ENCODE data around the gene RXFP4. TPM values are rescaled to one million over a fixed set of nuclear protein-coding genes. Genes with fewer than 3 reads are reported as not detected.

The RXFP4 gene
- total RNA-seq, 4 donors from 2014 or later, result 0.80 to 11.6 (median 2.5) TPM

GRCh38 chr1:155947741-155948140, 6.3 kb downstream of the RXFP4 start:
- in situ Hi-C loops (cut with MboI; ENCODE audit: low pct_ligation_motif_present in 1 of 4, low pct_unique_long_range_greater_than_20kb in 1 of 4, low sequenced_read_pairs in 3 of 4), result no loop called here
- Histone ChIP-seq H3K27ac (peak overlapping the region in 2 of 4 donors; percentile 18 to 92), H3K4me1 (peaks cover 30 to 45% (median 38%) of the 10 kb centered on the region in 4 donors), H3K9me3 (no peaks in the 10 kb centered on the region), H3K27me3 (no peaks in the 10 kb centered on the region), H3K4me3 (no peak overlapping the region), H3K36me3 (peaks cover 0 to 60% (median 29%) of the 10 kb centered on the region in 4 donors)
- intact Hi-C loops (cut with DNase I; ENCODE audit: low total_unique reads), result no loop called here
- TF ChIP-seq CTCF (IDR thresholded peaks at IDR 0.05), result no peak
- no peak for TF ChIP-seq EP300 (IDR thresholded peaks at IDR 0.05; ENCODE audit: low read depth)
- no peak for TF ChIP-seq POLR2AphosphoS5 (IDR thresholded peaks at IDR 0.05)
- TF ChIP-seq POLR2A (IDR thresholded peaks at IDR 0.05), result no peak
- no peak for DNase-seq
- WGBS, 2 donors (ENCODE audit: low coverage in 1 of 2), result 96% methylated on average over 8 of the region's 8 CpGs; no CpG with 5 or more reads in 1 of the 2 donors

DNA sequence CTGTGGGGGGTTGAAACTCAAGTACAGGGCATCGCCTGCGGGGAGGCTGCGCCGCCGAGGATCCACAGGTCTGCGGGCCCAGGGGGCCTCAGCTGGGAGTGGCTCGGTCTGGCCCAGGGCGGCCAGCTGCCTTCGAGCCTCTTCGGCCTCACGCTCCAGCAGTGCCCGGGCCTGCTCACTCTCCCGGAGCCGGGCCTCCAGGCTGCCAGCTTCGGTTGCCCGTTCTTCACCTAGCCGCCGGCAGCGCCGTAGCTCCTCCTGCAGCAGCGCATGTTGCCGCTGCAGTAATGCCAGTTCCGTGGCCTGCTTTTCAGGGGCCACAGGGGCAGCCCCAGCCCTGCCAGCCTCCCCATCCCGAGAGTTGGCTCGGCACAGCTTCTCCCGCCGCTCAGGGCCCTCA, 9.4 kb downstream of the RXFP4 start:
- 97% methylated on average over 26 of the region's 27 CpGs; no CpG with 5 or more reads in 1 of the 2 donors for WGBS, 2 donors (ENCODE audit: low coverage in 1 of 2)
- intact Hi-C loops (cut with DNase I; ENCODE audit: low total_unique reads), result no loop called here
- TF ChIP-seq CTCF (IDR thresholded peaks at IDR 0.05) (no peak), EP300 (IDR thresholded peaks at IDR 0.05; ENCODE audit: low read depth) (no peak), POLR2AphosphoS5 (IDR thresholded peaks at IDR 0.05) (no peak), POLR2A (IDR thresholded peaks at IDR 0.05) (no peak)
- Histone ChIP-seq H3K27ac (no peak overlapping the region), H3K36me3 (peaks cover 0 to 83% (median 41%) of the 10 kb centered on the region in 4 donors), H3K4me1 (peaks cover 3 to 14% (median 8%) of the 10 kb centered on the region in 4 donors), H3K9me3 (no peaks in the 10 kb centered on the region), H3K27me3 (no peaks in the 10 kb centered on the region), H3K4me3 (no peak overlapping the region)
- in situ Hi-C loops (cut with MboI; ENCODE audit: low pct_ligation_motif_present in 1 of 4, low pct_unique_long_range_greater_than_20kb in 1 of 4, low sequenced_read_pairs in 3 of 4), result no loop called here
- no peak for DNase-seq

GRCh38 chr1:155951753-155952504, 10.5 kb downstream of the RXFP4 start:
- in situ Hi-C loops (cut with MboI; ENCODE audit: low pct_ligation_motif_present in 1 of 4, low pct_unique_long_range_greater_than_20kb in 1 of 4, low sequenced_read_pairs in 3 of 4) (no loop called here), intact Hi-C loops (cut with DNase I; ENCODE audit: low total_unique reads) (no loop called here)
- H3K9me3 ChIP-seq, result no peaks in the 10 kb centered on the region
- WGBS, 2 donors (ENCODE audit: low coverage in 1 of 2), result 74% methylated on average over 6 of the region's 6 CpGs; no CpG with 5 or more reads in 1 of the 2 donors
- H3K4me1 ChIP-seq, result peaks cover 0 to 3% (median 0%) of the 10 kb centered on the region in 4 donors
- TF ChIP-seq CTCF (IDR thresholded peaks at IDR 0.05) (no peak), POLR2A (IDR thresholded peaks at IDR 0.05) (no peak), EP300 (IDR thresholded peaks at IDR 0.05; ENCODE audit: low read depth) (no peak), POLR2AphosphoS5 (IDR thresholded peaks at IDR 0.05) (no peak)
- H3K27me3 ChIP-seq, result no peaks in the 10 kb centered on the region
- no peak overlapping the region for H3K27ac ChIP-seq
- H3K36me3 ChIP-seq, result peaks cover 0 to 90% (median 44%) of the 10 kb centered on the region in 4 donors
- DNase-seq, result no peak
- no peak overlapping the region for H3K4me3 ChIP-seq

- TF ChIP-seq CTCF (IDR thresholded peaks at IDR 0.05) (no peak), POLR2AphosphoS5 (IDR thresholded peaks at IDR 0.05) (no peak), EP300 (IDR thresholded peaks at IDR 0.05; ENCODE audit: low read depth) (no peak), POLR2A (IDR thresholded peaks at IDR 0.05) (no peak)
- H3K27ac ChIP-seq, result no peak overlapping the region
- DNase-seq, result no peak
- intact Hi-C loops (cut with DNase I; ENCODE audit: low total_unique reads) (no loop called here), in situ Hi-C loops (cut with MboI; ENCODE audit: low pct_ligation_motif_present in 1 of 4, low pct_unique_long_range_greater_than_20kb in 1 of 4, low sequenced_read_pairs in 3 of 4) (no loop called here)
- H3K4me3 ChIP-seq, result no peak overlapping the region
- no peaks in the 10 kb centered on the region for H3K27me3 ChIP-seq
- H3K36me3 ChIP-seq, result peaks cover 0 to 88% (median 44%) of the 10 kb centered on the region in 4 donors
- 89% methylated on average over 13 of the region's 13 CpGs; no CpG with 5 or more reads in 1 of the 2 donors for WGBS, 2 donors (ENCODE audit: low coverage in 1 of 2)
- no peaks in the 10 kb centered on the region for H3K9me3 ChIP-seq
- H3K4me1 ChIP-seq, result no peaks in the 10 kb centered on the region
These were observed 11.1 kb downstream of the RXFP4 start for GRCh38 chr1:155952505-155952890.

Measured in transverse colon (tissue), 4 donors.